Body of pancreas (tissue), 4 donors: ENCODE data around the gene EYA2. TPM values are rescaled to one million over a fixed set of nuclear protein-coding genes. Genes with fewer than 3 reads are reported as not detected.

ENCODE experiments used
- ATAC-seq: fragments of 150-250 bp; one replicate; pipeline ENCODE4 v1.9.1; 2016
- DNase-seq, 4 donors: peaks; one replicate each; pipeline ENCODE4 v3.0.0-alpha.2; 2019
- H3K27ac ChIP-seq, 4 donors: fragments of 200-600 bp; sonication (generic); 1 replicate in 3 of 4; 2 replicates in 1 of 4; pipeline versions ENCODE4 v1.5.1 to v1.6.1; 2016 to 2019; ENCODE audit warnings: mild to moderate bottlenecking in 1 of 4, mixed read lengths in 1 of 4, moderate library complexity in 1 of 4
- H3K27me3 ChIP-seq, 2 donors: fragments of 200-600 bp; sonication (generic); one replicate each; pipeline ENCODE4 v1.6.0; 2016; ENCODE audit warnings: mild to moderate bottlenecking in 1 of 2
- H3K36me3 ChIP-seq, 2 donors: fragments of 200-600 bp; sonication (generic); replicated peaks in 1 of 2; 2 replicates each; pipeline ENCODE4 v1.5.1; 2016; ENCODE audit warnings: low read depth in 2 of 2; ENCODE audit not compliant: insufficient read depth in 1 of 2
- H3K4me1 ChIP-seq: fragments of 200-600 bp; sonication (generic); one replicate; pipeline ENCODE4 v1.6.0; 2016
- H3K4me3 ChIP-seq, 2 donors: fragments of 200-600 bp; sonication (generic); 1 replicate in 1 of 2; 2 replicates in 1 of 2; pipeline ENCODE4 v1.5.1; 2016 to 2019
- H3K9me3 ChIP-seq, 3 donors: fragments of 200-600 bp; sonication (generic); 1 replicate in 2 of 3; 2 replicates in 1 of 3; pipeline ENCODE4 v1.5.1; 2016
- POLR2A ChIP-seq, 3 donors: fragments of 450-650 bp; IDR thresholded peaks; one replicate each; pipeline ENCODE4 v1.6.1; 2016; ENCODE audit warnings: antibody characterized with exemption in 3 of 3, mild to moderate bottlenecking in 2 of 3
- WGBS, 2 donors: methylation state at CpG; one replicate each; pipeline ENCODE4 v1.1.5; 2017; 5-methylcytosine and 5-hydroxymethylcytosine counted together
- intact Hi-C: fragments of 100-400 bp; cut with DNase I; formaldehyde crosslinking; loops from one replicate; pipeline ENCODE4 v1.15.1; 2023
- total RNA-seq, 2 donors: library from RNA; depleted of rRNA; stranded (reverse); fragments of >200 nt; gene quantifications; one replicate each; pipeline ENCODE4 v1.1.0, GENCODE V29; 2016
- TF ChIP-seq, protein P1 (sequence below), 7 experiments: fragments of 450-650 bp in 4 of 7; fragments of 200-600 bp in 3 of 7; sonication (generic) in 3 of 7; IDR thresholded peaks; one replicate each; pipeline ENCODE4 v1.5.1; 2016 to 2019; ENCODE audit warnings: antibody characterized with exemption in 7 of 7

The EYA2 gene
- total RNA-seq, 2 donors from 2014 or later, result 0.52 to 3.6 TPM

DNA sequence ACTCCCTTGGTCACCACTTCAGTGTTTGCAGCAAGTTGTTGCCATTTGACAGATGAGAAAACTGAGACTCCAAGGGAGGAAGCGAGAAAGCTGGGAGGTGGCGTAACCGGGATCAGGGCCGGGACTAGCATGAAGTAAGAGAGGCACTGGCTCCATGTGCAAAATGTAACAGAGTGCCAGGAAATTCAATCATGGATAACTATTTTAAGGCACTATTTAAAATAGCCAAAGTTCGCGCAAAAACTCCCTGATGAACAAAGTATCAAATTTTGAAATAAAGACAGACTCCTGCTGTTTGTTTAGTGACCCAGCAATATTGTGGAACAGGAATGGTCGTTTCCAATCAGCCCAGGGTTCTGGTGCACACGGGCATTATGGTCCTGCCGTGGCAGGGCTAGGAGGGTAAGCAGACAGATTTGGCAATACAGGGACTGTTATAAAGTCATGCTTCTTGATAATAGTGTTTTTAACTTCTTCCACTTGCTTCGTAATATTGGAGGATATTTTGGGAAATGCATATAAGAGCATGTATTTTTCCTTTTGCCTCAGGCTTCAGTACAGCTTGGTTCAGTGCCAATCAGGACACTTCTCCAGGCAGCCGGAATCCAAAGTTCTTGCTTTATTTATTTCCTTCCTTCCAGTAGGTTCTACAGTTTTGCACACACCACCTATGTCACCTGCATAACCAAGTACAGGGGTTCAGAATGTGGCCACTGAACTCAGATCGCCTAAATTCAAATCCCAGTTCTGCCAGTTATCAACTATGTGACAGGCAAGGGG is 141.6 kb downstream of the EYA2 start:
- WGBS, 2 donors, result 71 to 87% methylated on average over 12 of the region's 12 CpGs
- TF ChIP-seq POLR2A (IDR thresholded peaks at IDR 0.05), result no peak
- TF ChIP-seq, protein P1, sequence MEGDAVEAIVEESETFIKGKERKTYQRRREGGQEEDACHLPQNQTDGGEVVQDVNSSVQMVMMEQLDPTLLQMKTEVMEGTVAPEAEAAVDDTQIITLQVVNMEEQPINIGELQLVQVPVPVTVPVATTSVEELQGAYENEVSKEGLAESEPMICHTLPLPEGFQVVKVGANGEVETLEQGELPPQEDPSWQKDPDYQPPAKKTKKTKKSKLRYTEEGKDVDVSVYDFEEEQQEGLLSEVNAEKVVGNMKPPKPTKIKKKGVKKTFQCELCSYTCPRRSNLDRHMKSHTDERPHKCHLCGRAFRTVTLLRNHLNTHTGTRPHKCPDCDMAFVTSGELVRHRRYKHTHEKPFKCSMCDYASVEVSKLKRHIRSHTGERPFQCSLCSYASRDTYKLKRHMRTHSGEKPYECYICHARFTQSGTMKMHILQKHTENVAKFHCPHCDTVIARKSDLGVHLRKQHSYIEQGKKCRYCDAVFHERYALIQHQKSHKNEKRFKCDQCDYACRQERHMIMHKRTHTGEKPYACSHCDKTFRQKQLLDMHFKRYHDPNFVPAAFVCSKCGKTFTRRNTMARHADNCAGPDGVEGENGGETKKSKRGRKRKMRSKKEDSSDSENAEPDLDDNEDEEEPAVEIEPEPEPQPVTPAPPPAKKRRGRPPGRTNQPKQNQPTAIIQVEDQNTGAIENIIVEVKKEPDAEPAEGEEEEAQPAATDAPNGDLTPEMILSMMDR (IDR thresholded peaks at IDR 0.05), result no peak
- no peak for DNase-seq
- intact Hi-C loops, result no loop called here
- no peaks in the 10 kb centered on the region for H3K4me1 ChIP-seq
- H3K27me3 ChIP-seq, result no peaks in the 10 kb centered on the region
- H3K4me3 ChIP-seq, result no peak overlapping the region
- no peak for ATAC-seq
- H3K36me3 ChIP-seq, result no peaks in the 10 kb centered on the region
- no peak overlapping the region for H3K27ac ChIP-seq
- H3K9me3 ChIP-seq, result no peaks in the 10 kb centered on the region

DNA sequence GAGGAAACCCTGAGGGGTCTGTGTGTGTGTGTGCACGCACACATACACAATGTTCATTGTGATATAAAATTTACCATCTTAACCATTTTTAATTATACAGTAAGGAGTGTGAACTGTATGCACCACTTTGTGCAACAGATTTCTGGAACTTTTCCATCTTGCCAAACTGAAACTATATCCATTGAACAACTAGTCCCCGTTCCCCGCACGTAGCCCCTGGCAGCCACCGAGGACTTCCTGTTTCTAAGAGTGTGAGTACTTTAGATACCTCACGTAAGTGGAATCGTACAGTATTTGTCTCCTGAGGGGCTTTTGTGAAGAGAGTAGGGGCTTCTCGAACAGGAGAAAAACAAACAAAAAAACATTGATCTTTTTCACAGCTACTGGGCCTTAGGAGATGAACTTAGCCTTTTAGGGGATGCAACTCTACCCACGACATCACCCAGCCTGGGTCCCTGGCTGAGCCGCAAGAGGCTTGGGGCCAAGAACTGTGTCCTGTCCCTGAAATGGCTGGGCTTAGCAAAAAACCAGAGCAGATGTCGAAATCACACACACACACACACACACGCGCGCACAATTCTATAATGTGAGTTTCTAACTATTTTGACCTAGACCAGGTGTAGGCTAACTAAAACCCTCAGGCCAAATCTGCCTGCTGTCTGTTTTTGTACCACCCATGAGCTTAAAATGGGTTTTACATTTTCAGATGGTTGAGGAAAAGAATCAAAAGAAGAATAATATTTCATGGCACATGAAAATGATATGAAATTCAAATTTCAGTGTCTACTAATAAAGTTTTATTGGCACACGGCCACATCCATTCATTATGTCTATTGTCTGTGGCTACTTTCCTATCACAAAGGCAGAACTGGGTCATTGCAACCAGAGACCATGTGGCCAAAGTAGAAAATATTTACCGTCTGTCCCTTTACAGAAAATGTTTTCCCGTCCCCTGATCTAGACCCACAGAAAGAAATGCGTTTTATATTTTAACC is 144.2 kb downstream of the EYA2 start:
- WGBS, 2 donors, result 66 to 77% methylated on average over 18 of the region's 18 CpGs
- Histone ChIP-seq H3K36me3 (no peaks in the 10 kb centered on the region), H3K4me3 (no peak overlapping the region), H3K27ac (no peak overlapping the region), H3K27me3 (no peaks in the 10 kb centered on the region), H3K4me1 (no peaks in the 10 kb centered on the region), H3K9me3 (peaks cover 0 to 5% (median 0%) of the 10 kb centered on the region in 3 donors)
- ATAC-seq (no peak), DNase-seq (peak in 1 of 4 donors; percentile 12)
- intact Hi-C loops, result no loop called here
- no peak for TF ChIP-seq POLR2A (IDR thresholded peaks at IDR 0.05)
- TF ChIP-seq, protein P1 (IDR thresholded peaks at IDR 0.05), result no peak

DNA sequence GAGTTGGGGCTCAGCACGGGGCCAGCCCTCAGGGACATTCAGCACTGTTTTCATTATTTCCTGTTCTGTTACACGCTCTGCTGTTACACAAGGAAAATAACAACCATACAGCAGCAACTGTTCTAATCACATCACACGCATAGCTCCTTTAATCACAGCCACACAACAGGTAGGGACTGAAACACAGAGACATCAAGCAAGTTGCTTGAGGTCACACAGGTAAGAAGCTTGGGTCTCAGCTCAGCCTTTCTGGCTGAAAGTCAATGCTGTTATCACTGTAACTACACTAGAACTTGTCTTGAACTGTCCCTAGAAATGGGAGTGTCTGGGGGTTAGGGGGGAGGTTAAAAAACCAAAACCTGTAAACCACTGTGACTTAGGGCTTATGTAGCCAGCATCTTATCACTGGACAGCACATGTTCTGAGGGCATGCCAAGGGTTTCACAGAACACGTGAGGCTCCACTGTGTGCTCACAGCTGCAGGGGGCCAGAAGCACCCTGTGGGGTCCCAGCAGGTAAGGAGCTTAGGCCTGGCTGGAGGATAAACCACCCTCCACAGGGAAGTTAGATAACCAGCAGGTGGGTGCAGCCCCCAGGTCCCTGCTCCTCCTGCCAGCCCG is 146.0 kb downstream of the EYA2 start:
- no peaks in the 10 kb centered on the region for H3K36me3 ChIP-seq
- no peak for TF ChIP-seq POLR2A (IDR thresholded peaks at IDR 0.05)
- TF ChIP-seq, protein P1 (IDR thresholded peaks at IDR 0.05), result no peak
- DNase-seq, result no peak
- no peak overlapping the region for H3K4me3 ChIP-seq
- intact Hi-C loops, result no loop called here
- H3K27ac ChIP-seq, result no peak overlapping the region
- 51 to 54% methylated on average over 5 of the region's 5 CpGs for WGBS, 2 donors
- no peaks in the 10 kb centered on the region for H3K27me3 ChIP-seq
- H3K9me3 ChIP-seq, result peaks cover 0 to 5% (median 0%) of the 10 kb centered on the region in 3 donors
- ATAC-seq, result no peak
- no peaks in the 10 kb centered on the region for H3K4me1 ChIP-seq

DNA sequence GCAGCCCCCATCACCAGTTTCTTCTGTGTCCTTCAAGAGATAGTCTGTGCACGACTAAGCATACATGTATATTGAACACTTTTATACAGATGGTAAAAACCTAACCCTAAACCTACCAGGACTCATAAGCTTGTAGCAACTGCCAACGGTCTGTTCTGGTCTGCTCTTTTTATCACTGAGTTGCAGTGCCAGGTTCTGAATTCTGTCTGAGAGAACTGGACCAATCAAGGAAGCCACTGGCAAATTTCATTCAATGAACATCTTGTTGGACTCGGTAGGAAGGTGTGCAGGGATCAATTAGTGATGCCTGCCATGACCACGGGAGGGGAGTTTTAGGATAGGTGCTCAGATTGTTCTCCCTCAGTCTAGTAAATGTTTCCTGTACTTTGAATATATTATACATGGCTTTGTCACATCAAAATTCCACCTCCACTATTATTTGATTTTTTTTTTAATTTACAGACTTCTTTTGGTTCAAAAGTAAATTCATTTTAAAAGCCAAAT is 146.8 kb downstream of the EYA2 start:
- Histone ChIP-seq H3K4me1 (no peaks in the 10 kb centered on the region), H3K36me3 (no peaks in the 10 kb centered on the region), H3K4me3 (no peak overlapping the region), H3K27me3 (no peaks in the 10 kb centered on the region), H3K27ac (no peak overlapping the region), H3K9me3 (peaks cover 0 to 5% (median 0%) of the 10 kb centered on the region in 3 donors)
- no peak for ATAC-seq
- intact Hi-C loops, result no loop called here
- no peak for DNase-seq
- TF ChIP-seq POLR2A (IDR thresholded peaks at IDR 0.05), result no peak
- TF ChIP-seq, protein P1 (IDR thresholded peaks at IDR 0.05), result no peak
- WGBS, 2 donors, result 50 to 57% methylated on average over 4 of the region's 4 CpGs
